Purkinje cell (primary cell): ENCODE results near the gene CLEC7A. TPM values are rescaled to one million over a fixed set of nuclear protein-coding genes. Genes with fewer than 3 reads are reported as not detected.

ENCODE experiments used
- polyA plus RNA-seq: library from polyadenylated mRNA; unstranded; fragments of >200 nt; fragmentation: Nextera tagmentation; gene quantifications from 2 replicates; pipeline ENCODE4 v1.2.1, GENCODE V29; 2014

Gene CLEC7A
- polyA plus RNA-seq: not detected in 2 replicates

DNA sequence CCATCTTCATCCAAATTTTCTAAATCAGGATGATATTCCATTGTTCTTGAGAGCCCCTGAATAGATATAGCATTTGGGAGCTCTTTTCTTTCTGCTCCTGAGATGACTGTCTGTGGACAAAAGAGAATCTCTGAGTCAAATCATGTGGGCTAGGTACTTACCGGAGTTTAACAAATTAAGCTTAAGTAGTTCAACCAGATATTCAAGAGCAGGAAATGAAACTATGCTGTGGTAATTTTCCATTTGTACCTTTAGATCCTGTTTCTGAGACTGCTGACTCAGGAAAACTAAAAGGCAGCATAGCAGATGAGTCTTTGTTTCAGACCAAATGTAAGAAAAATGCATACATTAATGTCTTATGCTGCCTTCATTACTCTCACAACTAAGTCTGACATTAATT, at the start of gene CLEC7A:
Gene CLEC7A, minus strand, starts transcription at position 158 of the 400 bp plus-strand sequence. Its CDS starts 117 bp downstream, at position 41.

DNA sequence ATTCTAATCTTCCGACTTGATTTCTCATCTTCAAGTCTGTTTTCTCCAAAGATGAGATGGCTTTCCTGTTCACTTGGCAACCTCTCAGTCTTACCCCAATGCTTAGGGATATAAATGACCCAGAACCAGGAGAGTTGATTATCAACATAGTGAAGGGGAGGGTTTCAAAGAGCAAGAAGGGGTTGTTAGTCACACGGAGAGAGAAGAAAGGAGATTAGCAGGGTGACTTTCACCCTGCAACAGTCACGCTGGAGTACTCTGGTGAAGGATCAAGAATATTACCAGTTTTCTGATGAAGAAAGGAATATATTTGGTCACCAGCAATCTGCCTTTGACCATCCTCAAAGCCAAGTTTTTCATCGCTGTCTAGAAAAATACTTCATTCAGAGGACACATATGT, 48.8 kb upstream of the CLEC7A start, which contains the start of gene TMEM52B:
Gene TMEM52B, plus strand, starts transcription at position 212 of the 400 bp plus-strand sequence. CDS start 543 bp downstream, outside the sequence.

DNA sequence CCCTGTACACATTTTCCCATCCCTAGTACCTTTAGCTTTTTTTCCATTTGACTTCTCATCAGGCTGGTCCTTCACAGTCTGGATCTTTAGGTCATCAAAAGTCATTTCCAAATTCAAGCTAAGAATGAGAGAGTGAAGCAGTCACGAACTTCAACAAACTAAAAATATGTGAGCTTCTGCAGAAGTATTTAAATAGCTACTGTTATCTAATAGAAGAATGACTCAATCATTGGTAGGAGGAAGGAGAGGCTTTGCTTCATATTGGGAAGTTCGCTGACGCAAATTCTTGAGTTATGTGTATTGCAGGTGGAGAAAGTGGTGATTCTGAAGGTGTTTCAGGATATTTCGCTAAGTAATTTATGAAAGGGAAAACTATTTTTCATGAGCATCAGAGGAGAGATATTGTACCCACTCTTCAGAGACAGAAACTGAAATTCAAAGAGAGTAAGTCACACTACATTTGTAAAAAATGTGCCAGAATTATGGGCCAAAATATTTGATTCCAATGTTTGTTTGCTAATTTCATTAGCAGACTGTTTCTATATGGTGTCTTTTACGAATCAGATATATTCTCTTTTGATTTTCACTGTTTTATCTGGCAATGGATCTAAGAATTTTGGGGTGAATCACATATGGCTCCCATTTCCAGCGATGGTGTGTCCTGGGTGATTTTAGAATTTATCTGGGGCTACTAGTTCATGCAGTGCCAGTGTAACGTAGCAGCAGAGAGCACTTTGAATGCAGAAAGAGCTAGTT, 42.2 kb upstream of the CLEC7A start, which contains the start of gene OLR1:
Gene OLR1, minus strand, starts transcription at position 160 of the 756 bp plus-strand sequence. Its CDS starts 55 bp downstream, at position 105.

DNA sequence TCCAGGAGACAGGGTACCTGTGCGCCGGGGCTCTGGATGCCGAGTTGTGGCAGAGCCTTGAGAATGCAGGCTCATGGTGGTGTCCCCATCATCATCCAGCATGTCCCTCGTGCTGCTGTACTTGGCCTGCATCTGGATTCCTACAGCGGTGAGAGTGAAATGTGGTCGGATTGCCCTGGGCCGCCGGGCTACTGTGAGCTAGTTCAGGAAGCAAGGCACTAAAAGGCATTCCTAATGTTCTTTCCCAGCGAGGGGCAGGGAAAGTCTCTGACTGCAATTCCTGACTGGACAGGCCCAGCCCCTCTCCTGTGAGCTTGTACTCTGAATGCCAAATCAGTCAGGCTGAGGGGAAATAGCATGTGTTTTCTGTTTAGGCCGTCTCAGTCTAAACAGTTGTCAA, 31.2 kb downstream of the CLEC7A start, which contains the start of gene CLEC1A:
Gene CLEC1A, minus strand, starts transcription at position 195 of the 400 bp plus-strand sequence. Its CDS starts 63 bp downstream, at position 132.

Other genes starting within 250 kb of the CLEC7A start
- not detected in 2 replicates for gene KLRF2, start 248.7 kb downstream of the CLEC7A start, polyA plus RNA-seq
- not detected in 2 replicates for gene CLEC2A, start 197.8 kb downstream of the CLEC7A start, polyA plus RNA-seq
- gene CLEC12A, start 158.8 kb downstream of the CLEC7A start, polyA plus RNA-seq: not detected in 2 replicates
- gene CLEC1B, start 131.1 kb downstream of the CLEC7A start, polyA plus RNA-seq: not detected in 2 replicates
- not detected in 2 replicates for gene CLEC12B, start 119.6 kb downstream of the CLEC7A start, polyA plus RNA-seq
- not detected in 2 replicates for gene CLEC9A, start 99.5 kb downstream of the CLEC7A start, polyA plus RNA-seq
- gene CLEC1A, start 31.2 kb downstream of the CLEC7A start, polyA plus RNA-seq: 0.24 TPM in 1 of 2 replicates, not detected in the other
- gene OLR1, start 41.9 kb upstream of the CLEC7A start, polyA plus RNA-seq: 0.28 and 1.1 TPM in 2 replicates
- gene TMEM52B, start 48.8 kb upstream of the CLEC7A start, polyA plus RNA-seq: not detected in 2 replicates
- 103 and 104 TPM in 2 replicates for gene GABARAPL1, start 82.7 kb upstream of the CLEC7A start, polyA plus RNA-seq
- 0.09 and 0.32 TPM in 2 replicates for gene KLRD1, start 177.7 kb upstream of the CLEC7A start, polyA plus RNA-seq